Gastroesophageal sphincter (tissue), 3 donors: Measurements from ENCODE around the gene LDLRAD2.

Experiments used
- CTCF ChIP-seq, 4 experiments: fragments of 200-600 bp in 2 of 4; fragments of 450-650 bp in 2 of 4; sonication (generic) in 1 of 4; IDR thresholded peaks; one replicate each; pipeline ENCODE4 v1.5.1; 2017 to 2019; ENCODE audit warnings: antibody characterized with exemption in 4 of 4, mild to moderate bottlenecking in 2 of 4, moderate library complexity in 2 of 4
- POLR2A ChIP-seq, 2 donors: fragments of 450-650 bp; IDR thresholded peaks; one replicate each; pipeline ENCODE4 v1.6.1; 2017; ENCODE audit warnings: antibody characterized with exemption in 2 of 2, mild to moderate bottlenecking in 2 of 2, moderate library complexity in 1 of 2

GRCh38 chr1:21873174-21873573, 61.1 kb downstream of the LDLRAD2 start:
- TF ChIP-seq CTCF (IDR thresholded peaks at IDR 0.05), result no peak
- no peak for TF ChIP-seq POLR2A (IDR thresholded peaks at IDR 0.05)
